Suppressor macrophage treated with lipopolysaccharide for 1 hour (primary cell): ENCODE results near the gene MS4A4E.
"Not testable (repeated sequence)": the region's sequence is repeated elsewhere in the genome, so short reads cannot be mapped to it uniquely, and the experiment has no call there.

Experiments
- DNase-seq, 3 donors: peaks; one replicate each; pipeline ENCODE4 v3.0.0-alpha.2; 2020 to 2022

The MS4A4E gene

GRCh38 chr11:60221181-60221580, 21.8 kb downstream of the MS4A4E start:
- DNase-seq = peak; percentile 54 to 77 (median 73)

DNA sequence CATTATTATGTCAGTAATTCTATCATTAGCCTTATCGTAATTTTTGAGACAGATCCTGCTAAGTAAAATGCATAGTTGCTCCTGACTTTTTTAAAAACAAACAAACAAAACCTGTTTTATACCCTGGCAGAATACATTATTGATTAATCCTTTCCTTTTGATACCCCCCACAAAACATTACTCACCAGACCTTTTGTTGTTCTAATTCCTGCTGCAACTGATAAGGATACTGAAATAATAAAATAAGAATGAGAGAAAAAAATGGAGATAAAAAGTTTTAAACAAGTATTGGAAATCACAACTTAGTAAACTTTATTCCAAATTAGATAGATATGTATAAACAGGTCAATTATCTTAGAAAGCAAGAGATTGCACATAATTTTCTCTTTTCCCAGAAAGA, 28.6 kb downstream of the MS4A4E start:
- DNase-seq = no peak

- no peak for DNase-seq
These were observed 31.7 kb downstream of the MS4A4E start for GRCh38 chr11:60211206-60211605.

- DNase-seq = no peak
These were observed 33.0 kb downstream of the MS4A4E start for GRCh38 chr11:60209977-60210376.

GRCh38 chr11:60208951-60209350, 34.0 kb downstream of the MS4A4E start:
- DNase-seq = no peak

GRCh38 chr11:60208146-60208895, 34.6 kb downstream of the MS4A4E start:
- DNase-seq = no peak

- no peak for DNase-seq
These were observed 36.3 kb downstream of the MS4A4E start for GRCh38 chr11:60206616-60207015.

- peak in 2 of 3 donors; percentile 72 to 77 for DNase-seq
These were observed 38.0 kb downstream of the MS4A4E start for GRCh38 chr11:60204922-60205321.

GRCh38 chr11:60201334-60201733, 41.6 kb downstream of the MS4A4E start:
- DNase-seq = not testable (repeated sequence)

- DNase-seq = no peak
These were observed 45.5 kb downstream of the MS4A4E start for GRCh38 chr11:60197442-60197841.

DNA sequence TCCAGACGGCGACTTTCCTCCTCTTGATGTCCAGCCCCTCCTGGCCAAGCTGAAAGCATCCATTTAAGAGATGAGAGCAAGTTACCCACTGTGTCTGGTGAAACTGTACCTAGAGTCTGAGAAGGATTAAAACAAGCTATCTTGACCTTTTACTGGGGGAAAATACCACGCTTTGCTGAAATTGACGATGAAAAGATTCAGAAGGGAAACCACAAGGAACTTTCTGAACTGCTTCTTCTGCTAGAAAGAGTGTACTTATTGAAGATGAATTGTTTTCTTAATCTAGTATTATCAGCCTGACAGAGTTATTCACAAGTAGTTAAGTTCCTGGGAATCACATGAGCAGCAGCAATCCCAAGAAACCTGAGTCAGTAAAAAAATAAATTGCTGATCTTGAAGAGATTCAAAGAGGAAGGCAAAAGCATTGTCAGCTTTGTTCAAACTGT, 47.0 kb downstream of the MS4A4E start:
- peak in 2 of 3 donors; percentile 59 to 62 for DNase-seq

GRCh38 chr11:60194511-60194910, 48.4 kb downstream of the MS4A4E start:
- no peak for DNase-seq

- DNase-seq = peak; percentile 79 to 85 (median 83)
These were observed 49.1 kb downstream of the MS4A4E start for GRCh38 chr11:60193687-60194433.

- not testable (repeated sequence) for DNase-seq
These were observed 50.4 kb downstream of the MS4A4E start for GRCh38 chr11:60192564-60192963.

GRCh38 chr11:60188481-60188880, 54.5 kb downstream of the MS4A4E start:
- DNase-seq = peak; percentile 68 to 82 (median 72)

- DNase-seq = not testable (repeated sequence)
These were observed 56.8 kb downstream of the MS4A4E start for GRCh38 chr11:60186128-60186527.

GRCh38 chr11:60185512-60185827, 57.5 kb downstream of the MS4A4E start:
- DNase-seq = not testable (repeated sequence)

GRCh38 chr11:60184824-60185511, 58.0 kb downstream of the MS4A4E start:
- DNase-seq = no peak

DNA sequence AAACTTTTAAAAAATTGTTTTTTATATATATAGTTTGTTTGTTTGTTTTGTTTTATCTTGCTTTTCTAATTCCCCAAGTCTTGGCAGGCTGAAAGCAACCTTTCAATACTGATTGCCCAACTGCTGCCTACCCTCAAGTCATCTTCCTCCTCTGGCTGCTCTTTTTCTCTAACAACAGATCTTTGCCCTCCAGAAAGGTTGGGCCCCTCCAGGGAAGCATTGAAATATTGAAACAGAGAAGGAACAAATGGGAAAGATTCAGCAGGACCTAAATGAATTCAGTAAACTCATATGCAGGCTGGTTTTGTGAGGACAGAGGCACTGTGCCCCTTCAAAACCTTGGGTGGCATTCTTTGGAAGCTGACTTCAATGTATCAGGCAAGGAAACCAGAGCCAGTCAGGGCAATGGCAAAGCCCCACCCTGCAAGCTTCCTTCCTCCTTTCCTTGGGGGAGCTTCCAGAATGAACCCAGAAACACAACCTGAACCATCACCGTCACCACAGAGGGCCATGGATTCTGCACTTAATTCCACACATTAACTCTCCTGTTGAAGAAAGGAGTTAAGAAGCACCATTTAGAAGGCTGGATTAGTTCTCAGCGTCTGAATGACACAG, 59.2 kb downstream of the MS4A4E start:
- peak in 2 of 3 donors; percentile 45 to 49 for DNase-seq

- peak in 2 of 3 donors; percentile 55 to 66 for DNase-seq
These were observed 60.2 kb downstream of the MS4A4E start, which contains the start of gene MS4A6A for GRCh38 chr11:60182541-60183330. TSS of gene MS4A6A (minus strand) at chr11:60183083. CDS start at chr11:60181727, 1,356 bp downstream.

DNA sequence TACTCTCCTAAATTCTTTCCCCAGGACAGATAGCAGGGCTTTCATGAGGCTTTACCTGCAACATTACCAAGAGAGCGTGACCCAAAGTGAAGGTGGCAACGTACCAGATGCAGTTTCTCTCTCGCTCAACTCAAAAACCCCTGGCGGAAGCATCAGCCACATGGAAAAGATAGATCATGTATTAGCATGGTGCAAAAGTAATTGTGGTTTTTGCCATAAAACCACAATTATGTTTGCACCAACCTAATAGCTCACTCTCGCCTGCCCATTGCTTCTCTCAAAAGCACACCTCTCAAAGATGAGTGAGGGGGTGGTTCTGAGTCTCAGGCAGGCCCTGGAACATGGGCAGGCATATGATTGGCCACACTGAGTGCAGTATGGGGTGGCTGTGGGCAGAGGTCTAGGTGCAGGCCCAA, 67.1 kb downstream of the MS4A4E start:
- no peak for DNase-seq

GRCh38 chr11:60172011-60172410, 70.9 kb downstream of the MS4A4E start:
- peak in 1 of 3 donors; percentile 46 for DNase-seq
